Dendritic cell treated with granulocyte-macrophage colony-stimulating factor and Interleukin-4, amounts not matched to agents 40 ng/mL and 50 ng/mL, for 4 days (primary cell): ENCODE results near the gene ARMC5.
A peak's percentile ranks its signal among the peaks of the same experiment; 100 is the strongest.
"Not testable (repeated sequence)": the region's sequence is repeated elsewhere in the genome, so short reads cannot be mapped to it uniquely, and the experiment has no call there.

Experiments used
- H3K27ac Mint-ChIP-seq: one replicate; pipeline ENCODE4 v1.8.0; 2022; ENCODE audit warnings: mild to moderate bottlenecking, mixed read lengths
- H3K27me3 Mint-ChIP-seq: one replicate; pipeline ENCODE4 v1.8.0; 2022; ENCODE audit warnings: mild to moderate bottlenecking, mixed read lengths
- H3K36me3 Mint-ChIP-seq: one replicate; pipeline ENCODE4 v1.8.0; 2022; ENCODE audit warnings: low read depth, mixed read lengths
- H3K4me1 Mint-ChIP-seq: one replicate; pipeline ENCODE4 v1.8.0; 2022; ENCODE audit warnings: low read depth, mixed read lengths
- H3K4me3 Mint-ChIP-seq: one replicate; pipeline ENCODE4 v1.8.0; 2022; ENCODE audit warnings: mild to moderate bottlenecking, moderate library complexity, mixed read lengths
- H3K9me3 Mint-ChIP-seq: one replicate; pipeline ENCODE4 v1.8.0; 2022; ENCODE audit warnings: mixed read lengths
- intact Hi-C: fragments of 100-400 bp; cut with micrococcal nuclease; formaldehyde crosslinking; loops from one replicate; pipeline ENCODE4 v1.15.0; 2022

Gene ARMC5

DNA sequence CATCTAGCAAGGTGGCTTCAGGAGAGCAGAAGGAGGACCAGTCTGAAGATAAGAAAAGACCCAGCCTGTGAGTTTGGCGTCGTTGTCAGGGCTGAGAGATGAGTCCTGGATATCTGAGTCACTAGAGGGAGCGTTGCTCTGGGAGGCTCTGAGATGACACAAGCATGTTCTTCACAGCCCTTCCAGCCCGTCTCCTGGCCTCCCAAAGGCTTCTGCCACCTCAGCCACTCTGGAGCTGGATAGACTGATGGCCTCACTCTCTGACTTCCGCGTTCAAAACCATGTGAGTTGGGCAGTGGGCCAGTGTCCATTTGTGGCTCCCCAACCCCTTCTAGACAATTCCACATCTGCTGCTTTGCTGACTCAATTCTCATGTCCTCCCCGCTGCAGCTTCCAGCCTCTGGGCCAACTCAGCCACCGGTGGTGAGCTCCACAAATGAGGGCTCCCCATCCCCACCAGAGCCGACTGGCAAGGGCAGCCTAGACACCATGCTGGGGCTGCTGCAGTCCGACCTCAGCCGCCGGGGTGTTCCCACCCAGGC, 14.9 kb downstream of the ARMC5 start:
- H3K4me1 Mint-ChIP-seq: peaks cover 46% of the 10 kb centered on the region
- peaks cover 59% of the 10 kb centered on the region for H3K27me3 Mint-ChIP-seq
- no peaks in the 10 kb centered on the region for H3K9me3 Mint-ChIP-seq
- H3K4me3 Mint-ChIP-seq: no peak overlapping the region
- H3K27ac Mint-ChIP-seq: no peak overlapping the region
- H3K36me3 Mint-ChIP-seq: no peaks in the 10 kb centered on the region
- intact Hi-C loops: no loop called here

DNA sequence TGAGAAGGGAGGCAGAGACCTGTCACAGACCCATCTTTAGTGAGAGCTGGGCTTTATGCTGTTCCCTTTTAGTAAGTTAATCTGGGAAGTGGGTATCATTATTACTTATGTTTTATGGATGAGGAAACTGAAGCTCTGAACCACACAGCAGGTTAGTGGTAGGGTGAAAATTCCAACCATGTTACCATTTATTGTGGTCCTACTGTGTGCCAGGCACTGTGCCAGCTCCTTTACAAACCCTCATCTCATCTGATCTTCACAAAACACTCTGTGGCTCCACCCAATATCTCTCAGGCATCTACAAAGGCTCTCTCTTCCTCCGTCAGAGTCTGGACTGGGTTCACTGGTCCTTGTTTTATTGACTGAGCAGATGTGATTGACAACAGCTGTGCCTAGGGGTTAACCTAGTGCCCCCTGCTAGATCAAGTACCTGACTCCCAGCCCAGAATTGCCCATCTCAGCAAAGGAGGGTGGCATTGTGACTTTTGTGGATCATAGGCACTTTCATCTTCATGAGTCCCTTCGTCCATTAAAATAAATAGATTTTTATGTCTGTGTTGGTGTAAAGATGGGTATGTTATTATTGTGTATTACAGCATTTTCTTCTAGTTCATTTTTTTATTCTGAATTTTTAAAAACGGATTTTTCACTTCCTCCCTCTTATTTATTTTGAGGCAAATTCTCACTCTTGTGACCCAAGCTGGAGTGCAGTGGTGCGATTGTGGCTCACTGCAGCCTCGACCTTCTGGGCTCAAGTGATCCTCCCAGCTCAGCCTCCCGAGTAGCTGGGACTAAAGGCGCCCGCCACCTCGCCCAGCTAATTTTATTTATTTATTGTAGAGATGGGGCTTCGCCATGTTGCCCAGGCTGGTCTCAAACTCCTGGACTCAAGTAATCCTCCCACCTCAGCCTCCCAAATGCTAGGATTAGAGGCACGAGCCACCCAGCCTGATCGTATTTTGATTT, 15.8 kb downstream of the ARMC5 start:
- Mint-ChIP-seq H3K27ac (no peak overlapping the region), H3K4me3 (no peak overlapping the region)
- intact Hi-C loops: no loop called here

DNA sequence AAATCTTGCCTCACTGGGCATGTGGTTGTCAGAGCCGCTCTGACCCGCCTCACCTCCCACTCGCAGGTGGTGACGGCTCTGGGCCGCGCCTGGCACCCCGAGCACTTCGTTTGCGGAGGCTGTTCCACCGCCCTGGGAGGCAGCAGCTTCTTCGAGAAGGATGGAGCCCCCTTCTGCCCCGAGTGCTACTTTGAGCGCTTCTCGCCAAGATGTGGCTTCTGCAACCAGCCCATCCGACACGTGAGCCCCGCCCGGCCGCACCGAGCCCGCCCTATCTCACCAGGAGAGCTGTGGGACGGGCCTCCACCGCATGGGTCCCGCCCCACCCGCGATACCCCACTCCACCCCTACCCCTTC, 16.6 kb downstream of the ARMC5 start:
- Mint-ChIP-seq H3K4me3 (peak overlapping the region; percentile 83), H3K27me3 (peaks cover 61% of the 10 kb centered on the region), H3K27ac (peak overlapping the region; percentile 73), H3K4me1 (peaks cover 52% of the 10 kb centered on the region), H3K9me3 (no peaks in the 10 kb centered on the region), H3K36me3 (no peaks in the 10 kb centered on the region)
- intact Hi-C loops: no loop called here

More for the DNA sequence above, 15.8 kb downstream of the ARMC5 start:
- no peaks in the 10 kb centered on the region for H3K9me3 Mint-ChIP-seq
- H3K4me1 Mint-ChIP-seq: peaks cover 46% of the 10 kb centered on the region
- H3K27me3 Mint-ChIP-seq: peaks cover 64% of the 10 kb centered on the region
- H3K36me3 Mint-ChIP-seq: no peaks in the 10 kb centered on the region

DNA sequence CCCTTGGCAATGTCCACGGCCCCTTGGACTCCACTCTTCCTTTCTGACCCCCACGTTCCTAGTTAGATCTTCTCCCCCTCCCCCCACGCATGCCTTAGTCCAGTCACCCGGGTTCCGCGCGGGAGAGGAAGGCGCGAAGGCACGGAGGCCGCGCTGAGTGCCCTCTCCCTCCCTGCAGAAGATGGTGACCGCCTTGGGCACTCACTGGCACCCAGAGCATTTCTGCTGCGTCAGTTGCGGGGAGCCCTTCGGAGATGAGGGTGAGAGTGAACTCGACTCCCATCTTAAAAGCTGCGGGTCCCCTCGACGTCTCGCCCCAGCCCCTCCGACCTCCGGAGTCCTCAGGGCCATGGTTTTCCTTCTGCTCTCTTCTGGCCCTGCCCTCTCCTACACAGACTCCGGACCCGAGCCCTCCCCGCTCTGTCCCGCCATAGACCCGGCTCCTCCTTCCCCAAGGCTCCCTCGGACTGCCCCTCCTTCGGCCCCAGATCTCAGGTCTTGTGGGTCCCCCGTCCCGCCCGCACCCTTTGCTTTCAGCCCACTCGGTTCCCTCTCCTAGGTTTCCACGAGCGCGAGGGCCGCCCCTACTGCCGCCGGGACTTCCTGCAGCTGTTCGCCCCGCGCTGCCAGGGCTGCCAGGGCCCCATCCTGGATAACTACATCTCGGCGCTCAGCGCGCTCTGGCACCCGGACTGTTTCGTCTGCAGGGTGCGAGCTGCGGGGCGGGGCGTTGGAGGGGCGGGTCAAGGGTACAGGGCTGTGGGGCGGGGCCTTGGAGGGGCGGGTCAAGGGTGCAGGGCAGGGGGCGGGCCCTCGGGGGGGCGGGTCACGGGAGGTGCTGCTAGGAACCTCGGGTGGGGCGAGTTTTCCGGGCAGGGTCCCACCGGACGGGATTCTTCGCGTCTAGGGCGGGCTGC, 17.3 kb downstream of the ARMC5 start:
- intact Hi-C loops: no loop called here
- H3K4me1 Mint-ChIP-seq: peaks cover 50% of the 10 kb centered on the region
- H3K27ac Mint-ChIP-seq: peak overlapping the region; percentile 73
- peak overlapping the region; percentile 83 for H3K4me3 Mint-ChIP-seq
- peaks cover 55% of the 10 kb centered on the region for H3K27me3 Mint-ChIP-seq
- H3K36me3 Mint-ChIP-seq: no peaks in the 10 kb centered on the region
- H3K9me3 Mint-ChIP-seq: no peaks in the 10 kb centered on the region

DNA sequence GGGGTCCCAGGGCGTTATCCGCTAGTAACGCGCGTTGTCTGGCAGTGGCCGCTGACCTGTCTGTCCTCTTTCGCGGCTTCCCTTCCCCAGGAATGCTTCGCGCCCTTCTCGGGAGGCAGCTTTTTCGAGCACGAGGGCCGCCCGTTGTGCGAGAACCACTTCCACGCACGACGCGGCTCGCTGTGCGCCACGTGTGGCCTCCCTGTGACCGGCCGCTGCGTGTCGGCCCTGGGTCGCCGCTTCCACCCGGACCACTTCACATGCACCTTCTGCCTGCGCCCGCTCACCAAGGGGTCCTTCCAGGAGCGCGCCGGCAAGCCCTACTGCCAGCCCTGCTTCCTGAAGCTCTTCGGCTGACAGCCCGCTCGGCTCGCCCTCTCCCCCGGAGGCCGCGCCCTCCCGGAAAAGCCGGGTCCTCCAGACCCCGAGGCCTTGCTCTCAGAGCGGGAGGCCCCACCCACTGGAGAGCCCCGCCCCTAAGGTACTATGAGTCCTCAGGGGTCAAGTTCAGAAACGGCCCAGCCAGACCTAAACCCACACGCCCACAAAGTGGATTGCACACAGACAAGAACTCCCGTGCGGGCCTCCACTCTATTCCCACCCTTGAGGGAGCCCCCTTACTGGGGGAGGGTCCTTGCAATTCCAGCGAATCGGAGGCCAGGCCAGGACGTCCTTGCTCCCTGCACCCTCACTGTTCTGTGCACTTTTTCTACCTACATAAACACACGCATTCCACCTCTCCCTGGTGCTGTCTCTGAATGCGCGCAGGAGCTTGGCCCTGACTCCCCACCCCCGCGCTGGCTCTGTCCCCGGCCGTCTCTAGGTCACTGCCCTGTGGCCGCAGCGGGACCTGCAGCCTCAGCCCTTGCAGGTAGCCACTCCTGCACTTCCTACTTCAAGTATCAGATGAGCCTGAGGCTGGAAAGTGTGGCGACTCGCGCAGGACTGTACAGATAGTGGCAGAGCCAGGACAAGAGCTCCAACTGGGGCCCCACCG, 18.2 kb downstream of the ARMC5 start:
- Mint-ChIP-seq H3K4me3 (peak overlapping the region; percentile 67), H3K27ac (peak overlapping the region; percentile 73)
- intact Hi-C loops: no loop called here

DNA sequence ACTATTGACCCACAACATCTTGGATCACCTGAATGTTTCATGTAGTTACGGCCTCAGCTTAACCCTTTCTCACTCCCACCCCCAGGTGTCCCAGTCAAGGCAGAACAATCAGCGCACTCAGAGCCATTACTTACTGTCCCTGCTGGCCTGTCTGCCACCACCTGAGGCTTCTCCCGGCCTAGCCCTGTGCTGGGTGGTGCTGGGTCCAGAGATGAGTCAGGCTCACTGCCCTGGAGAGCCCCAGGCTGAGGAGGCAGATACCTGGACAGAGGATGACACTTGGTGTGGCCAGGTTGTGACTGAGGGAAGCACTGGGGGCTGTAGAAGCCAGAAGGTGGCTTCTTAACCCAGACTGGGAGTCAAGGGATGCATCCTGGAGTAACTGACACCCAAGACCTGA, 19.7 kb downstream of the ARMC5 start:
- Mint-ChIP-seq H3K27me3 (peaks cover 44% of the 10 kb centered on the region), H3K4me3 (no peak overlapping the region), H3K27ac (no peak overlapping the region), H3K36me3 (no peaks in the 10 kb centered on the region), H3K4me1 (peaks cover 45% of the 10 kb centered on the region), H3K9me3 (no peaks in the 10 kb centered on the region)
- intact Hi-C loops: no loop called here

More for the DNA sequence above, 18.2 kb downstream of the ARMC5 start:
- Mint-ChIP-seq H3K27me3 (peaks cover 52% of the 10 kb centered on the region), H3K4me1 (peaks cover 45% of the 10 kb centered on the region), H3K9me3 (no peaks in the 10 kb centered on the region), H3K36me3 (no peaks in the 10 kb centered on the region)

DNA sequence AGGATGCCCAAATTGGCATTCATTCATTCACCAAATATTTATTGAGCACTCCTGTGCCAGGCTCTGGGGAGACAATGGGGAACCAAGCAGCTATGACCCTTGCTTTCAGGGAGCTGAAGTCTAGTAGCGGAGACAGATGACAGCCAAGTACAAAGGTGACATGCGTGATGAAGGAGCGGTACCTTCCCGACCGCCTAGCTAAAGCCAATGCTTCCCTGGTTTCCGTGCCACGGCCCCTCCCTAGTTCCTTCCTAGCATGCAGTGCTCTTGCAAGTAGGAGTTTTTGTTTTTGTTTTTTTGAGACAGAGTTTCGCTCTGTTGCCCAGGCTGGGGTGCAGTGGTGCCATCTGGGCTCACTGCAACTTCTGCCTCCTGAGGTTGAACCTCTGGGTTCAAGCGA, 20.4 kb downstream of the ARMC5 start:
- no peak overlapping the region for H3K27ac Mint-ChIP-seq
- intact Hi-C loops: no loop called here
- no peaks in the 10 kb centered on the region for H3K9me3 Mint-ChIP-seq
- H3K27me3 Mint-ChIP-seq: peaks cover 46% of the 10 kb centered on the region
- no peaks in the 10 kb centered on the region for H3K36me3 Mint-ChIP-seq
- peaks cover 45% of the 10 kb centered on the region for H3K4me1 Mint-ChIP-seq
- H3K4me3 Mint-ChIP-seq: no peak overlapping the region

DNA sequence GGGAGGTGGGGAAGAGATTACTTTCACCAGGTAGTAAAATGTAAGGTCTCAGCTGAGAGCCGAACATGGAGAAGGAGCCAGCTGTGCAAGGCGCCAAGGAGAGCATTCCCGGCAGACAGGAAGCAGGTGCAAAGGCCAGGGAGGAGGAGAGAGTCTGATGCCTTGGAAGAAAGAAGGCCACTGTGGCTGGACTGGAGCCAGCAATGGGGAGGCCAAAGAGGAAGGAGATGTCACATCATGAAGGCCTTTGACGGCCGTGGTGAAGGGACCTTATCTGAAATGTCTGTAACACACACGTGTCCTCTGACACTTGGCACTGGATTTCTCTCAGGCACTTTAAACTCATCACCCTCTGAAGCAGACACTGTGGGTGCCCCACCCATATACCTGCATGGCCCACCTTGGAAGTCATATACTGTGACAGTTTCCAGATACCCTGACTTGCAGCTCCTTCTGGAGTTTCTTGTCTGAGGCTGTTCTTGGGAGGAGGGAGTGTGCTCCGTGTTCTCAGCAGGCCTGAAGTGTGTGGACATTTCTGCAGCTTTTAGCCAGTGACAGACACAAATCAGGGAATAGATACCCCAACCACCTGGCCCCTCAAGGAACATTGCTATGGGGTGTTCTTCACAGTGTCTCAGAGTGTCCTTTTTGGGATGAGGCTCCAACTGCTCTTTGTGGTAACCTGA, 21.7 kb downstream of the ARMC5 start:
- peak overlapping the region; percentile 17 for H3K27ac Mint-ChIP-seq
- no peaks in the 10 kb centered on the region for H3K9me3 Mint-ChIP-seq
- peaks cover 49% of the 10 kb centered on the region for H3K4me1 Mint-ChIP-seq
- intact Hi-C loops: no loop called here
- H3K27me3 Mint-ChIP-seq: peaks cover 52% of the 10 kb centered on the region
- H3K4me3 Mint-ChIP-seq: no peak overlapping the region
- H3K36me3 Mint-ChIP-seq: no peaks in the 10 kb centered on the region

DNA sequence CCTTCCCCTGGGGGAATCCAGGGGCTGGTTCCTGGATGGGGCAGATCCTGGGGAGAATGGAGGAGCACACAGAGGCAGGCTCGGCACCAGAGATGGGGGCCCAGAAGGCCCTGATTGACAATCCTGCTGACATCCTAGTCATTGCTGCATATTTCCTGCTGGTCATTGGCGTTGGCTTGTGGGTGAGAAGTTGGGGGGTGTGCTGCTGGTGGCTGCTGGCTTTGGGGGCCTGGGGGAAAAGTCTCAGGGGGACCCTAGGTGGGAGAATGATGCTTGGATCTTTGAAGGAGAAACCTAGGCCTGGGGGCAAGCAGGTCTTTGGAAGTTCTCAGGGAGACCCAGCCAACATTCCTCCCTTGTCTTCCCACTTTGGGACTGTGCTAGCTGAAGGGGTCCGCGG, 23.8 kb downstream of the ARMC5 start, which contains the start of gene SLC5A2:
Gene SLC5A2, plus strand, starts transcription at position 43 of the 400 bp plus-strand sequence. Its CDS starts 14 bp downstream, at position 57.
- no peaks in the 10 kb centered on the region for H3K9me3 Mint-ChIP-seq
- intact Hi-C loops: no loop called here
- H3K4me1 Mint-ChIP-seq: peaks cover 39% of the 10 kb centered on the region
- peaks cover 53% of the 10 kb centered on the region for H3K27me3 Mint-ChIP-seq
- no peak within 1 kb of the TSS for H3K27ac Mint-ChIP-seq
- no peak within 1 kb of the TSS for H3K4me3 Mint-ChIP-seq
- no peaks in the 10 kb centered on the region for H3K36me3 Mint-ChIP-seq

DNA sequence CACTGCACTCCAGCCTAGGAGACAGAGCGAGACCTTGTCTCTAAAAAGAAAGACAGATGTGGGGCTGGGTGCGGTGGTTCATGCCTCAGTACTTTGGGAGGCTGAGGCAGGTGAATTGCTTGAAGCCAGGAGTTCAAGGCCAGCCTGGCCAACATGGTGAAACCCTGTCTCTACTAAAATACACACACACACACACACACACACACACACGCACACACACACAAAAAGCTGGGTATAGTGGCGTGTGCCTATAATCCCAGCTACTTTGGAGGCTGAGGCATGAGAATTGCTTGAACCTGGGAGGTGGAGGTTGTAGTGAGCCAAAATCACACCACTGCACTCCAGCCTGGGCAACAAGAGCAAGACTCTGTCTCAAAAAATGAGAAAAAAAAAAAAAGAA, 24.7 kb downstream of the ARMC5 start:
- Mint-ChIP-seq H3K4me1 (peaks cover 39% of the 10 kb centered on the region), H3K27me3 (peaks cover 60% of the 10 kb centered on the region)
- H3K36me3 Mint-ChIP-seq, H3K4me3 Mint-ChIP-seq, H3K9me3 Mint-ChIP-seq, H3K27ac Mint-ChIP-seq, intact Hi-C loops: not testable (repeated sequence)

DNA sequence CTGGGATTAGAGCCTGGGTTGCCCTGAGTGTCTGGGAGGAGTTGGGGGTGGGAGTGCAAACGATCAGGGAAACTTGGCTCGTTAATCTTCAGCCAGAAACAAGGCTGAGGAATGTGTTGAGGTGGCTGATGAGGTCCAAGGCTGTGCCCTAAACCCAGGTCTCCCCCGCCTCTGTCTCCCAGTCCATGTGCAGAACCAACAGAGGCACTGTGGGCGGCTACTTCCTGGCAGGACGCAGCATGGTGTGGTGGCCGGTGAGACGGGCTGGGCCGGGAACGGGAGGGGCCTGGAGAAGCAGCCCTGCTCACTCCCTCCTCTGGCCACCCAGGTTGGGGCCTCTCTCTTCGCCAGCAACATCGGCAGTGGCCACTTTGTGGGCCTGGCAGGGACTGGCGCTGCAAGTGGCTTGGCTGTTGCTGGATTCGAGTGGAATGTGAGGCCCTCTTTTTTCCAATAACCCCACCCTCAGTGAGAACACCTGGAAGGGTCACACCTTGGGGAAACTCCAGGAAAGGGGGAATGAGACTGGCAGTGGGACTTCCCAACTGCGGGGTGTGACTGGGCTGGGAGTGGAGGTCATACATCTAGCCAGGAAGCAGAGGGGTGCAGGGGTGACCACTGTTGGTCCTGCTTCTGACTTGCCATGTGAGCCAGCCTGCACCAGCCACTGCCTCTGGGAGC, 25.3 kb downstream of the ARMC5 start:
- intact Hi-C loops: no loop called here
- Mint-ChIP-seq H3K27me3 (peaks cover 60% of the 10 kb centered on the region), H3K4me1 (peaks cover 39% of the 10 kb centered on the region), H3K4me3 (no peak overlapping the region), H3K27ac (no peak overlapping the region), H3K9me3 (no peaks in the 10 kb centered on the region), H3K36me3 (peaks cover 7% of the 10 kb centered on the region)

DNA sequence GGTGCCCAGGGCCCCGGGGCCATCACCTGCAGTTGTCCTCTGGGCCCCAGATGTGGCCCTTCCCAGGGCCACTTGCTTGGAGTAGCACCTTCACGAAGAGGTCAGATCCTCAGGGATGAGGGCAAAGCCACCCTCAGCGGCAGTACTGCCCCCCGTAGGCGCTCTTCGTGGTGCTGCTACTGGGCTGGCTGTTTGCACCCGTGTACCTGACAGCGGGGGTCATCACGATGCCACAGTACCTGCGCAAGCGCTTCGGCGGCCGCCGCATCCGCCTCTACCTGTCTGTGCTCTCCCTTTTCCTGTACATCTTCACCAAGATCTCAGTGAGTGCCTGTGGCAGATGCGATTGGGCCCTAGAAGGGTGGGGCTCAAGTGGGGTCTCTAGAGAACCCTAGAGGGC, 26.3 kb downstream of the ARMC5 start:
- H3K4me3 Mint-ChIP-seq: no peak overlapping the region

More for the DNA sequence above, 26.3 kb downstream of the ARMC5 start:
- no peak overlapping the region for H3K27ac Mint-ChIP-seq
- intact Hi-C loops: no loop called here
- no peaks in the 10 kb centered on the region for H3K9me3 Mint-ChIP-seq
- H3K27me3 Mint-ChIP-seq: peaks cover 57% of the 10 kb centered on the region
- peaks cover 16% of the 10 kb centered on the region for H3K36me3 Mint-ChIP-seq
- peaks cover 38% of the 10 kb centered on the region for H3K4me1 Mint-ChIP-seq
